Panc1 (cell line): ENCODE results near the gene PHF1. TPM values are rescaled to one million over a fixed set of nuclear protein-coding genes. Genes with fewer than 3 reads are reported as not detected.

ENCODE experiments used
- ATAC-seq: fragments of 200-7000 bp; cut with Tn5 transposase; 2 replicates; pipeline ENCODE4 v1.9.1; 2020; ENCODE audit warnings: mild to moderate bottlenecking, moderate library complexity
- BruUV-seq: library from RNA; stranded (reverse); fragments of 400-500 nt; replicated peaks from 2 replicates; lab custom pipeline; 2021; lab: Mats Ljungman, UMichigan
- CTCF ChIA-PET: fragments of 300-600 bp; sonication (Branson Sonifier 250); formaldehyde crosslinking; loops from one replicate; lab custom pipeline; 2022; ENCODE audit warnings: antibody characterized with exemption; lab: Charles Lee
- POLR2A ChIA-PET: fragments of 300-600 bp; sonication (Branson Sonifier 250); formaldehyde crosslinking; loops from one replicate; lab custom pipeline; 2022; ENCODE audit warnings: antibody characterized with exemption; lab: Charles Lee
- DNase-seq: peaks from one replicate; pipeline ENCODE4 v3.0.0-alpha.2; 2010; ENCODE audit warnings: low read depth, low spot score
- H3K27ac ChIP-seq: 2 replicates; pipeline ENCODE4 v1.5.1; 2011; ENCODE audit warnings: mild to moderate bottlenecking, low read length, inconsistent platforms
- H3K27me3 ChIP-seq: fragments of 200-500 bp; sonication (Bioruptor generic); 2 replicates; pipeline ENCODE4 v1.6.0; 2014; ENCODE audit warnings: low read length, inconsistent platforms; ENCODE audit not compliant: control insufficient read depth, insufficient read depth
- H3K36me3 ChIP-seq: fragments of 200-500 bp; sonication (Bioruptor generic); 2 replicates; pipeline ENCODE4 v1.5.1; 2014; ENCODE audit warnings: inconsistent platforms, mild to moderate bottlenecking, low read length, moderate library complexity; ENCODE audit not compliant: control insufficient read depth, insufficient read depth
- H3K4me1 ChIP-seq: 2 replicates; pipeline ENCODE4 v1.5.1; 2011; ENCODE audit warnings: inconsistent platforms, mild to moderate bottlenecking, low read length, moderate library complexity; ENCODE audit not compliant: control insufficient read depth, insufficient read depth
- H3K4me3 ChIP-seq, 2 experiments: 2 replicates each; pipeline ENCODE4 v1.5.1; 2011 to 2012; ENCODE audit warnings: low read depth in 2 of 2, low read length in 2 of 2, mild to moderate bottlenecking in 2 of 2, inconsistent platforms in 1 of 2, moderate library complexity in 1 of 2
- H3K9me3 ChIP-seq: fragments of 200-500 bp; sonication (Bioruptor generic); 2 replicates; pipeline ENCODE4 v1.5.1; 2014; ENCODE audit warnings: low read depth, mild to moderate bottlenecking, inconsistent platforms, low read length, moderate library complexity; ENCODE audit not compliant: control insufficient read depth, insufficient read depth
- POLR2AphosphoS5 ChIP-seq: IDR thresholded peaks from 2 replicates; pipeline ENCODE4 v1.6.1; 2012; ENCODE audit warnings: mild to moderate bottlenecking, low read depth, low read length, moderate library complexity
- REST ChIP-seq, 2 experiments: IDR thresholded peaks; 2 replicates each; pipeline ENCODE4 v1.6.1; 2011 to 2012; ENCODE audit warnings: low read depth in 2 of 2, control low read depth in 1 of 2, low read length in 1 of 2, mild to moderate bottlenecking in 1 of 2, moderate library complexity in 1 of 2; ENCODE audit not compliant: insufficient read depth in 1 of 2
- SIN3A ChIP-seq: IDR thresholded peaks from 2 replicates; pipeline ENCODE4 v1.6.1; 2012; ENCODE audit warnings: low read depth, mild to moderate bottlenecking, low read length, moderate library complexity, borderline replicate concordance; ENCODE audit not compliant: insufficient read depth
- TCF7L2 ChIP-seq: IDR thresholded peaks from 2 replicates; pipeline ENCODE4 v1.6.1; 2011; ENCODE audit warnings: mild to moderate bottlenecking, low read depth, low read length, inconsistent platforms
- in situ Hi-C: cut with HindIII; loops from 2 replicates; pipeline ENCODE4 v1.10.0; 2016; ENCODE audit warnings: low sequenced_read_pairs, low pct_unique_long_range_greater_than_20kb
- intact Hi-C: fragments of 100-400 bp; cut with micrococcal nuclease; formaldehyde crosslinking; loops from one replicate; pipeline ENCODE4 v1.10.0; 2022; ENCODE audit not compliant: unreplicated experiment
- total RNA-seq: library from RNA; stranded (reverse); gene quantifications from one replicate; pipeline ENCODE4 v1.2.1, GENCODE V29; 2021; ENCODE audit not compliant: unreplicated experiment
- TF ChIP-seq, protein P1 (sequence below): fragments of 450-650 bp; IDR thresholded peaks from 2 replicates; pipeline ENCODE4 v1.5.1; 2017; ENCODE audit warnings: mild to moderate bottlenecking

PHF1 gene
- total RNA-seq, 1 experiment from 2014 or later = 51.6 TPM

DNA sequence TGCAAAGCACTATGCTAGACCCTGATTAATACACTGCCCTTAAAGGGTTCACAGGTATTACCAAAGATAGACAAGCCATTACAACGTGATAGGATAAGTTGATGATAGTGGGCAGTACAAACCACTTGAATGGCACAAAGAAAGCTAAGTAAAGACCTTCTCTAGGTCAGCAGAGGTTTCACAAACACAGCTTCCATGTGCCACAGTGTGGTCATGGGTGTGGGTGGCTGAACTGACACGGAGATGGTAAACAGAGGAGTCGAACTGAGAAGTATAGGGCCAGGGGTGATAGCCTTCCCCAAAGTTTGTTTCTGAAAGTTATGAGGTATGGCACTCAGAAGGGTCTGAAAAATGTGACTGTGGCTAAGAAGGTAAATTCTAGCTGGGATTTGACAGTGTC, 47.9 kb downstream of the PHF1 start:
- CTCF ChIA-PET = no interaction called here
- POLR2A ChIA-PET = no interaction called here

GRCh38 chr6:33459226-33459625, 48.4 kb downstream of the PHF1 start:
- no peaks in the 10 kb centered on the region for H3K27me3 ChIP-seq
- ChIA-PET CTCF (no interaction called here), POLR2A (no interaction called here)
- DNase-seq = no peak
- no peaks in the 10 kb centered on the region for H3K9me3 ChIP-seq
- BruUV-seq = no TSS peak
- TF ChIP-seq REST (IDR thresholded peaks at IDR 0.05; ENCODE audit: insufficient read depth in 1 of 2, low read depth in 2 of 2, low read length in 1 of 2) (no peak), TCF7L2 (no peak), SIN3A (no peak), POLR2AphosphoS5 (no peak)
- TF ChIP-seq, protein P1, sequence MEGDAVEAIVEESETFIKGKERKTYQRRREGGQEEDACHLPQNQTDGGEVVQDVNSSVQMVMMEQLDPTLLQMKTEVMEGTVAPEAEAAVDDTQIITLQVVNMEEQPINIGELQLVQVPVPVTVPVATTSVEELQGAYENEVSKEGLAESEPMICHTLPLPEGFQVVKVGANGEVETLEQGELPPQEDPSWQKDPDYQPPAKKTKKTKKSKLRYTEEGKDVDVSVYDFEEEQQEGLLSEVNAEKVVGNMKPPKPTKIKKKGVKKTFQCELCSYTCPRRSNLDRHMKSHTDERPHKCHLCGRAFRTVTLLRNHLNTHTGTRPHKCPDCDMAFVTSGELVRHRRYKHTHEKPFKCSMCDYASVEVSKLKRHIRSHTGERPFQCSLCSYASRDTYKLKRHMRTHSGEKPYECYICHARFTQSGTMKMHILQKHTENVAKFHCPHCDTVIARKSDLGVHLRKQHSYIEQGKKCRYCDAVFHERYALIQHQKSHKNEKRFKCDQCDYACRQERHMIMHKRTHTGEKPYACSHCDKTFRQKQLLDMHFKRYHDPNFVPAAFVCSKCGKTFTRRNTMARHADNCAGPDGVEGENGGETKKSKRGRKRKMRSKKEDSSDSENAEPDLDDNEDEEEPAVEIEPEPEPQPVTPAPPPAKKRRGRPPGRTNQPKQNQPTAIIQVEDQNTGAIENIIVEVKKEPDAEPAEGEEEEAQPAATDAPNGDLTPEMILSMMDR = no peak
- no peak for ATAC-seq
- H3K27ac ChIP-seq = no peak overlapping the region
- in situ Hi-C loops = no loop called here
- no peaks in the 10 kb centered on the region for H3K36me3 ChIP-seq
- peaks cover 5% of the 10 kb centered on the region; the same call in 1 of the 2 replicates for H3K4me1 ChIP-seq
- H3K4me3 ChIP-seq = no peak overlapping the region
- intact Hi-C loops = loop anchor here (10.0 kb wide), 1 partner anchor 116 kb away; no protein-coding TSS in a partner anchor

More for the DNA sequence above, 47.9 kb downstream of the PHF1 start:
- no peaks in the 10 kb centered on the region for H3K9me3 ChIP-seq
- H3K36me3 ChIP-seq = no peaks in the 10 kb centered on the region
- DNase-seq (no peak), ATAC-seq (no peak)
- no peak overlapping the region for H3K4me3 ChIP-seq
- no peaks in the 10 kb centered on the region for H3K27me3 ChIP-seq
- H3K4me1 ChIP-seq = peaks cover 5% of the 10 kb centered on the region; the same call in 1 of the 2 replicates
- BruUV-seq = no TSS peak
- in situ Hi-C loops (no loop called here), intact Hi-C loops (loop anchor here (10.0 kb wide), 1 partner anchor 116 kb away; no protein-coding TSS in a partner anchor)
- TF ChIP-seq TCF7L2 (no peak), POLR2AphosphoS5 (no peak), REST (IDR thresholded peaks at IDR 0.05; ENCODE audit: insufficient read depth in 1 of 2, low read depth in 2 of 2, low read length in 1 of 2) (no peak), SIN3A (no peak)
- TF ChIP-seq, protein P1 = no peak
- H3K27ac ChIP-seq = no peak overlapping the region
